Stimulated activated CD8-positive, alpha-beta memory T cell treated with anti-CD3 and anti-CD28 coated beads, Interleukin-4, amount 100 ng/mL, for 4 hours (primary cell): Measurements from ENCODE around the gene BTBD9.

Experiments
- DNase-seq, 2 donors: peaks; one replicate each; pipeline ENCODE4 v3.0.0-alpha.2; 2020; ENCODE audit warnings: low read depth in 2 of 2, low spot score in 1 of 2

Gene BTBD9

GRCh38 chr6:38306931-38307330 is 332.8 kb downstream of the BTBD9 start:
- DNase-seq = no peak

GRCh38 chr6:38305995-38306681 is 333.6 kb downstream of the BTBD9 start:
- no peak for DNase-seq

GRCh38 chr6:38302838-38303237 is 336.9 kb downstream of the BTBD9 start:
- no peak for DNase-seq

- no peak for DNase-seq
These were observed 337.6 kb downstream of the BTBD9 start for GRCh38 chr6:38302081-38302480.

GRCh38 chr6:38290133-38290799 is 349.5 kb downstream of the BTBD9 start:
- DNase-seq = no peak

GRCh38 chr6:38287487-38287886 is 352.2 kb downstream of the BTBD9 start:
- no peak for DNase-seq

GRCh38 chr6:38284802-38285394 is 354.8 kb downstream of the BTBD9 start:
- DNase-seq = no peak

- DNase-seq = no peak
These were observed 355.9 kb downstream of the BTBD9 start for GRCh38 chr6:38283734-38284362.

GRCh38 chr6:38282911-38283310 is 356.8 kb downstream of the BTBD9 start:
- DNase-seq = no peak

GRCh38 chr6:38281126-38281525 is 358.6 kb downstream of the BTBD9 start:
- no peak for DNase-seq

- DNase-seq = no peak
These were observed 359.7 kb downstream of the BTBD9 start for GRCh38 chr6:38279963-38280588.

- DNase-seq = no peak
These were observed 360.3 kb downstream of the BTBD9 start for GRCh38 chr6:38279423-38279822.

GRCh38 chr6:38273325-38273724 is 366.4 kb downstream of the BTBD9 start:
- DNase-seq = no peak

GRCh38 chr6:38272222-38272621 is 367.5 kb downstream of the BTBD9 start:
- no peak for DNase-seq

- DNase-seq = no peak
These were observed 368.6 kb downstream of the BTBD9 start for GRCh38 chr6:38271081-38271480.

GRCh38 chr6:38270367-38270766 is 369.4 kb downstream of the BTBD9 start:
- DNase-seq = no peak

- no peak for DNase-seq
These were observed 370.1 kb downstream of the BTBD9 start for GRCh38 chr6:38269461-38270172.

GRCh38 chr6:38268342-38268741 is 371.4 kb downstream of the BTBD9 start:
- DNase-seq = no peak

GRCh38 chr6:38266921-38267354 is 372.8 kb downstream of the BTBD9 start:
- no peak for DNase-seq

- no peak for DNase-seq
These were observed 375.1 kb downstream of the BTBD9 start for GRCh38 chr6:38264605-38265004.

- no peak for DNase-seq
These were observed 377.1 kb downstream of the BTBD9 start for GRCh38 chr6:38262609-38263008.
